SK-N-SH treated with all-trans-retinoic acid at 6 μM for 48 hours (cell line): ENCODE results near the gene DDRGK1.
"Not testable (repeated sequence)": the region's sequence is repeated elsewhere in the genome, so short reads cannot be mapped to it uniquely, and the experiment has no call there.

Source experiments
- ATAC-seq: fragments of 200-7000 bp; cut with Tn5 transposase; 3 replicates; pipeline ENCODE4 v1.9.1; 2020; ENCODE audit warnings: mild to moderate bottlenecking, moderate library complexity
- ARNTL ChIP-seq: fragments of 450-650 bp; formaldehyde crosslinking; IDR thresholded peaks from 2 replicates; pipeline ENCODE4 v1.5.0; 2020; ENCODE audit warnings: low read depth, mild to moderate bottlenecking, moderate library complexity, borderline replicate concordance
- BACH2 ChIP-seq: fragments of 250-450 bp; sonication (Bioruptor Pico); IDR thresholded peaks from 2 replicates; pipeline ENCODE4 v1.9.0; 2021; ENCODE audit warnings: mild to moderate bottlenecking, borderline replicate concordance
- CREB5 ChIP-seq: fragments of 250-450 bp; sonication (Bioruptor Pico); IDR thresholded peaks from 2 replicates; pipeline ENCODE4 v1.5.1; 2020; ENCODE audit warnings: low read depth, mild to moderate bottlenecking, moderate library complexity
- CSDC2 ChIP-seq: fragments of 250-450 bp; sonication (Bioruptor Pico); IDR thresholded peaks from 2 replicates; pipeline ENCODE4 v1.5.0; 2020; ENCODE audit warnings: mild to moderate bottlenecking, moderate library complexity
- CSRNP3 ChIP-seq: fragments of 250-450 bp; sonication (Bioruptor Pico); IDR thresholded peaks from 2 replicates; pipeline ENCODE4 v1.5.1; 2021; ENCODE audit warnings: mild to moderate bottlenecking, moderate library complexity
- ESRRG ChIP-seq: fragments of 250-450 bp; sonication (Bioruptor Pico); IDR thresholded peaks from 2 replicates; pipeline ENCODE4 v1.6.1; 2021; ENCODE audit warnings: mild to moderate bottlenecking
- GLIS3 ChIP-seq: fragments of 250-450 bp; sonication (Bioruptor Pico); IDR thresholded peaks from 2 replicates; pipeline ENCODE4 v1.5.0; 2020; ENCODE audit warnings: mild to moderate bottlenecking, moderate library complexity
- ISL1 ChIP-seq: fragments of 250-450 bp; sonication (Bioruptor Pico); IDR thresholded peaks from 2 replicates; pipeline ENCODE4 v2.1.2; 2022; ENCODE audit warnings: mild to moderate bottlenecking, moderate library complexity
- PATZ1 ChIP-seq: fragments of 250-450 bp; sonication (Bioruptor Pico); IDR thresholded peaks from 2 replicates; pipeline ENCODE4 v1.8.0; 2020; ENCODE audit warnings: mild to moderate bottlenecking, moderate library complexity, borderline replicate concordance
- POU6F1 ChIP-seq: fragments of 250-450 bp; sonication (Bioruptor Pico); IDR thresholded peaks from 2 replicates; pipeline ENCODE4 v1.8.0; 2021; ENCODE audit warnings: low read depth, mild to moderate bottlenecking, moderate library complexity, borderline replicate concordance
- RARB ChIP-seq: fragments of 250-450 bp; sonication (Bioruptor Pico); IDR thresholded peaks from 2 replicates; pipeline ENCODE4 v1.8.0; 2021; ENCODE audit warnings: mild to moderate bottlenecking, moderate library complexity
- SNAI2 ChIP-seq: fragments of 250-450 bp; sonication (Bioruptor Pico); IDR thresholded peaks from 2 replicates; pipeline ENCODE4 v1.5.0; 2020; ENCODE audit warnings: mild to moderate bottlenecking, moderate library complexity
- TCF4 ChIP-seq: fragments of 250-450 bp; sonication (Bioruptor Pico); IDR thresholded peaks from 2 replicates; pipeline ENCODE4 v1.8.0; 2021; ENCODE audit warnings: mild to moderate bottlenecking, moderate library complexity, borderline replicate concordance
- TOX ChIP-seq: fragments of 250-450 bp; sonication (Bioruptor Pico); IDR thresholded peaks from 2 replicates; pipeline ENCODE4 v1.8.0; 2021; ENCODE audit warnings: mild to moderate bottlenecking, moderate library complexity, borderline replicate concordance
- TSHZ2 ChIP-seq: fragments of 250-450 bp; sonication (Bioruptor Pico); IDR thresholded peaks from 2 replicates; pipeline ENCODE4 v1.5.0; 2020; ENCODE audit warnings: mild to moderate bottlenecking, moderate library complexity
- ZC3H10 ChIP-seq: fragments of 250-450 bp; sonication (Bioruptor Pico); IDR thresholded peaks from 2 replicates; pipeline ENCODE4 v1.5.1; 2021; ENCODE audit warnings: mild to moderate bottlenecking, moderate library complexity
- ZFP3 ChIP-seq: fragments of 250-450 bp; sonication (Bioruptor Pico); IDR thresholded peaks from 2 replicates; pipeline ENCODE4 v1.5.0; 2020; ENCODE audit warnings: mild to moderate bottlenecking, moderate library complexity
- ZFP30 ChIP-seq: fragments of 450-650 bp; formaldehyde crosslinking; IDR thresholded peaks from 2 replicates; pipeline ENCODE4 v1.5.0; 2022; ENCODE audit warnings: mild to moderate bottlenecking, moderate library complexity

DDRGK1 gene

GRCh38 chr20:3189561-3190131 lies 14.8 kb downstream of the DDRGK1 start (continued):
- TF ChIP-seq PATZ1 (CRISPR knock-in tag) (no peak), ZFP3 (CRISPR knock-in tag) (no peak), SNAI2 (CRISPR knock-in tag) (no peak)
- TF ChIP-seq, all 23 proteins: peak for 0

- ATAC-seq = no peak
- no peak for TF ChIP-seq ZC3H10 (CRISPR knock-in tag)
- TF ChIP-seq ARNTL (CRISPR knock-in tag) = no peak
- no peak for TF ChIP-seq TCF4 (CRISPR knock-in tag)
- no peak for TF ChIP-seq CSRNP3 (CRISPR knock-in tag)
- TF ChIP-seq TOX (CRISPR knock-in tag) = no peak
- no peak for TF ChIP-seq BACH2 (CRISPR knock-in tag)
- TF ChIP-seq PATZ1 (CRISPR knock-in tag) = no peak
- TF ChIP-seq ZFP30 (CRISPR knock-in tag) = no peak
- no peak for TF ChIP-seq CSDC2 (CRISPR knock-in tag)
- TF ChIP-seq POU6F1 (CRISPR knock-in tag) = no peak
- no peak for TF ChIP-seq RARB
- no peak for TF ChIP-seq CREB5 (CRISPR knock-in tag)
- no peak for TF ChIP-seq ISL1 (CRISPR knock-in tag)
- no peak for TF ChIP-seq ZFP3 (CRISPR knock-in tag)
- TF ChIP-seq ESRRG = no peak
- TF ChIP-seq, all 23 proteins: peak for 0
Observed at GRCh38 chr20:3188823-3189413, 15.6 kb downstream of the DDRGK1 start.

- not testable (repeated sequence) for ATAC-seq
Observed at GRCh38 chr20:3187861-3188260, 16.6 kb downstream of the DDRGK1 start.

- no peak for TF ChIP-seq GLIS3 (CRISPR knock-in tag)
- no peak for TF ChIP-seq BACH2 (CRISPR knock-in tag)
- TF ChIP-seq ESRRG = no peak
- no peak for TF ChIP-seq SNAI2 (CRISPR knock-in tag)
- TF ChIP-seq ZC3H10 (CRISPR knock-in tag) = no peak
- TF ChIP-seq TSHZ2 = no peak
- no peak for TF ChIP-seq PATZ1 (CRISPR knock-in tag)
- ATAC-seq = no peak; the same call in 2 of the 3 replicates
Observed at GRCh38 chr20:3183896-3184612, 20.4 kb downstream of the DDRGK1 start.

- not testable (repeated sequence) for ATAC-seq
Observed at GRCh38 chr20:3182429-3182828, 22.1 kb downstream of the DDRGK1 start.
